ENCODE data around the gene PCDHGB2.

GRCh38 chr5:141393267-141393666 is 33.5 kb downstream of the PCDHGB2 start:
- no peak for TF ChIP-seq CTCF (IDR thresholded peaks at IDR 0.05)
- TF ChIP-seq POLR2A (IDR thresholded peaks at IDR 0.05), result no peak
